NT2/D1 (cell line): ENCODE data around the gene EPM2A.

Source experiments
- DNase-seq: peaks from one replicate; pipeline ENCODE4 v3.0.0-alpha.2; 2011; ENCODE audit warnings: low read depth, low spot score
- H3K27me3 ChIP-seq: 2 replicates; pipeline ENCODE4 v1.6.0; 2011; ENCODE audit warnings: mild to moderate bottlenecking; ENCODE audit not compliant: insufficient read length, insufficient read depth
- H3K36me3 ChIP-seq: 2 replicates; pipeline ENCODE4 v1.6.1; 2011; ENCODE audit warnings: mild to moderate bottlenecking, low read length, mixed read lengths; ENCODE audit not compliant: insufficient read depth, insufficient read length
- H3K4me1 ChIP-seq: 2 replicates; pipeline ENCODE4 v1.5.1; 2011; ENCODE audit not compliant: insufficient read depth, insufficient read length
- H3K4me3 ChIP-seq: 2 replicates; pipeline ENCODE4 v1.5.1; 2011; ENCODE audit warnings: low read depth; ENCODE audit not compliant: insufficient read length
- H3K9ac ChIP-seq: 2 replicates; pipeline ENCODE4 v1.6.0; 2011; ENCODE audit warnings: low read depth; ENCODE audit not compliant: insufficient read length
- H3K9me3 ChIP-seq: 2 replicates; pipeline ENCODE4 v1.5.1; 2011; ENCODE audit warnings: mild to moderate bottlenecking, low read length; ENCODE audit not compliant: insufficient read depth
- SUZ12 ChIP-seq: IDR thresholded peaks from 2 replicates; pipeline ENCODE4 v1.6.1; 2011; ENCODE audit not compliant: insufficient read length, insufficient read depth; ENCODE audit errors: extremely low read depth
- YY1 ChIP-seq: IDR thresholded peaks from 2 replicates; pipeline ENCODE4 v1.6.1; 2011; ENCODE audit not compliant: insufficient read length, insufficient read depth
- ZNF274 ChIP-seq: IDR thresholded peaks from 2 replicates; pipeline ENCODE4 v1.6.1; 2011; ENCODE audit warnings: mild to moderate bottlenecking, low read depth, low read length

Gene EPM2A

DNA sequence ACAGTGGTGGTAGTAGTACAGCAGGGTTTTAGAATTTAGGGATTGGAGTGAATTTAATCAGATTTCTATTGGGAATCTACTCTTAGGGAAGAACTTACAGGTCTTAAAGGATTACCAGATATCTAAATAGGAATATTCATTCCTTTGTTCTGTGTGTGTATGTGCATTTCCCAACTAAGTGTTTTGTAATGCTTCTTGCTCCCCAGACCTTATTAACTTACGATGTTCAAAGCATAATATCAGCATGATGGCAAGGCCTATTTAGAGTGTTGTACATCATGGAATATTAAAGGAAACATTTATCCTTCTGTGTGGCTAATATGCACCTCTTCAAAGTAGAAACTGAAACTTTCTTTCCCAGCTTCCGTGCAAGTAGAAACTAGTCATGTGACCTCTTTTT lies 133.9 kb downstream of the EPM2A start:
- Histone ChIP-seq H3K4me3 (no peak overlapping the region), H3K36me3 (no peaks in the 10 kb centered on the region), H3K4me1 (no peaks in the 10 kb centered on the region), H3K9ac (no peak overlapping the region), H3K9me3 (no peaks in the 10 kb centered on the region), H3K27me3 (no peaks in the 10 kb centered on the region)
- DNase-seq = no peak
- TF ChIP-seq SUZ12 (no peak), YY1 (no peak), ZNF274 (no peak)

GRCh38 chr6:145600299-145600698 lies 135.0 kb downstream of the EPM2A start:
- H3K36me3 ChIP-seq = no peaks in the 10 kb centered on the region
- H3K4me3 ChIP-seq = no peak overlapping the region
- TF ChIP-seq YY1 = no peak
- no peak for TF ChIP-seq SUZ12
- no peak for TF ChIP-seq ZNF274
- no peak for DNase-seq
- H3K4me1 ChIP-seq = no peaks in the 10 kb centered on the region
- no peaks in the 10 kb centered on the region for H3K27me3 ChIP-seq
- no peaks in the 10 kb centered on the region for H3K9me3 ChIP-seq
- H3K9ac ChIP-seq = no peak overlapping the region

- Histone ChIP-seq H3K9me3 (no peaks in the 10 kb centered on the region), H3K4me3 (no peak overlapping the region), H3K36me3 (no peaks in the 10 kb centered on the region), H3K9ac (no peak overlapping the region), H3K27me3 (no peaks in the 10 kb centered on the region), H3K4me1 (no peaks in the 10 kb centered on the region)
- no peak for TF ChIP-seq YY1
- no peak for TF ChIP-seq SUZ12
- TF ChIP-seq ZNF274 = no peak
- no peak for DNase-seq
These were observed 146.3 kb downstream of the EPM2A start for GRCh38 chr6:145588981-145589380.

DNA sequence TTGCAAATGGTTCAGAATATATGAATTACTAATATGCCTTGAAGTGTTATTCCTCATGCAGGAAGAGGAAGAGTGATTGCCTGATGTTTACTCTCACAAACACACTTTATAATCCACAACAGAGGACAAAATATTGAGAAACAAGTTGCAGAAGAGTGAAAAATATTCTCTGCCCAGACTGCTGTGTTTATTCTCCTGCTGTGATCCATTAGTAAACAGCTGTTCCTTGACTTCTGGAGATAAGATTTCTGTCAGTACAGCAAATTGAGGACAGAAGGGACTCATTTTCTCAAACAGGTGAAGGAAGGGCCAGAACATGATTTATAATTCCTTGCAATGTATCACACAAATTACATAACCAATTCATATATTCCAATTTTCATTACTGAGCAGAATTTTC lies 148.0 kb downstream of the EPM2A start:
- Histone ChIP-seq H3K27me3 (no peaks in the 10 kb centered on the region), H3K4me1 (no peaks in the 10 kb centered on the region), H3K36me3 (no peaks in the 10 kb centered on the region), H3K4me3 (no peak overlapping the region), H3K9me3 (no peaks in the 10 kb centered on the region), H3K9ac (no peak overlapping the region)
- no peak for DNase-seq
- TF ChIP-seq YY1 (no peak), SUZ12 (no peak), ZNF274 (no peak)

DNA sequence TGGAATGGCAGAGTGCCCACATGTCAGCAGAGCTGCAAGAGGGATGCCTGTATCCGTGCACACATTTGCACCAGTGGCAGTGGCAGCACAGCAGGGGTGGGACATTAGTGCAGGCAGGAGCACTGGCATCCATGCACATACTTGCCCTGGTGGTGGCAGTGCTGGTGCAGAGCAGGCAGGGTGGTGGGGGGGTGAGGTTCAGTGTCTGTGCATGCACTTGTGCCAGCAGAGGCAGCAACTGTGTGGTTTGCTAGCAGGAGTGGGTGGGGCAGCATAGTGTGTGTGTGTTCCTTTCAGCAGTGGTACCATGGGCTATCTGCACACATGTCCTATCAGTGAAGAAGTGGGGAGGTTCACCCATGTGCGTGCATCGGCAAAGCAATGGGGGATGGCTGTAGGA lies 151.6 kb downstream of the EPM2A start:
- Histone ChIP-seq H3K36me3 (no peaks in the 10 kb centered on the region), H3K4me1 (no peaks in the 10 kb centered on the region), H3K4me3 (no peak overlapping the region), H3K9me3 (no peaks in the 10 kb centered on the region), H3K9ac (no peak overlapping the region), H3K27me3 (no peaks in the 10 kb centered on the region)
- DNase-seq = no peak
- TF ChIP-seq SUZ12 (no peak), YY1 (no peak), ZNF274 (no peak)
